DMS 273 (cell line): Measurements from ENCODE around the gene ZNF384.

Experiments used
- DNase-seq: peaks from one replicate; lab custom pipeline; 2025; ENCODE audit not compliant: unreplicated experiment; lab: John Stamatoyannopoulos, UW

ZNF384 gene

GRCh38 chr12:6626654-6627283 is 62.4 kb downstream of the ZNF384 start:
- DNase-seq: no peak

GRCh38 chr12:6620885-6621274 is 68.3 kb downstream of the ZNF384 start:
- DNase-seq: no peak

- no peak for DNase-seq
Measured at GRCh38 chr12:6620137-6620884, 68.9 kb downstream of the ZNF384 start.

- no peak for DNase-seq
Measured at GRCh38 chr12:6618483-6619225, 70.5 kb downstream of the ZNF384 start.
